ENCODE data around the gene AEN.

The AEN gene

GRCh38 chr15:88613074-88613944 lies 7.8 kb upstream of the AEN start:
- no peak for DNase-seq (ENCODE audit: low read depth, low spot score)

DNA sequence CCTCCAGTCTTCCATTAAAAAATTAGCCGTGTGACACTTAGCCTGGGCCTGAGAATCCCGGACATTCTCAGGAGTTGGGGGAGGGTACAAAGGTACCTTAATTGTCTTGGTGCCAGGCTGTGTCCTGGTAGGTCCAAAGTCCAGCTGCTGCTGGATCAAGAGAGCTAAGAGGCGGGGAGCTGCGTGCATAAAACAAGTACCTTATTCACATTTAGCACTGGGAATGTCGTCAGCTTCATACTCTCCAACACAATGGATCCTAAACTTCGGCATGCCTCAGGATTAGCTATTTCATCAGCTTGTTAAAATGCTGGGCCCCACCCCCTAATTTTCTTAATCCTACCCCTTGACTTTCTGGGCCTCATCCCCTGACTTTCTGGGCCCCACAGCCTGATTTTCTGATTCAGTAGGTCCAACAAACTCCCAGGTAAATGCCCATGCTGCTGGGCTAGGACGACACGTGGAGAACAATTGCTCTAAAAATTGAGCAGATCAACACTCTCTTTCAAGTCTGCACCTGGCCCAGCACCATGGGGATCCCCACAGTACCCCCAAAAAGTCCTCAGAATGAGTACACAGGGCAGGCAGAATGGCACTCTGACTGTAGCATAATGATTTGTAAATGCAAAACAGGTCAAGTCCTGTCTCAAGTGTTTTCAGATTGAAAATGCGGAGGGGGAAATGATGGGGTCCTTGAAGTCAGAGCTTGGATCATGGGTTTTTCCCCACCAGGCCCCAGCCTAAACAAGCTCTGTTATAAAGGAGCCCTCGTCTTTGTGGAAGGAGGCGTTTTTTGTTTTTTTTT lies 5.6 kb upstream of the AEN start:
- DNase-seq (ENCODE audit: low read depth, low spot score) = no peak

DNA sequence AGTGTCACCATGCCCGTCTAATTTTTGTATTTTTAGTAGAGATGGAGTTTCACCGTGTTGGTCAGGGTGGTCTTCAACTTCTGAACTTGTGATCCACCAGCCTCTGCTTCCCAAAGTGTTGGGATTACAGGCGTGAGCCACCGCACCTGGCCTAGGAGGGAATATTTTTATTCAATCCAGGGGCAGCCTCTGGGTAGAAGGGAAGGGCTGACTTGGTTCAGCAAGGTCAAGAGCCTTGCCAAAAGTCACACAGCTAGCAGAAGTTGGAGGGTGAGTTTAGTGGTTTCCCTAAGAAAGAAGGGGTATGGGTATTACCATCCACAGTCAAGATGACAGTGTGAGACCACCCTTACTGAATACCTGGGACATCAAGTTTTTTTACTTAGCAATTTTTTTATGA lies 4.9 kb upstream of the AEN start:
- DNase-seq (ENCODE audit: low read depth, low spot score) = no peak

- no peak for DNase-seq (ENCODE audit: low read depth, low spot score)
Observed at GRCh38 chr15:88617031-88617722, 4.0 kb upstream of the AEN start.

DNA sequence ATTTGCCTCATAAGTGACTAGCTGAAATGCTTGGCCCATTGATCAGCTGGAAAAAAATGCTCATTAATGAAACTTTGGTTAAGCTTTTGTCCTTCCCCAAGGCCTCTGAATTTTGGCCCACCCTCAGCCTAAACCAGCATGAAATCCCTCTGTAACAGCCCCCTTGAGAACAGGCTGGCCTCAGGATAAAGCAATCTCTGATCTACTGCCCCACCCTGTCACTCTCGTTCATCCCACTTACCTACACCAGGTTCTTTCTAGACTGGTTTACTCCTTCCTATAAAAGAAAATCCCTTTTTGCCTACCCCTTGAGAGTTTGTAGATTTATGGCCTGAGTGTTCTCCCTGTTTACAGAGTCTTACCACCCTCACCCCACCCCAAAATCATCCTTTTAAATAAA lies 3.4 kb upstream of the AEN start:
- DNase-seq (ENCODE audit: low read depth, low spot score) = no peak

DNA sequence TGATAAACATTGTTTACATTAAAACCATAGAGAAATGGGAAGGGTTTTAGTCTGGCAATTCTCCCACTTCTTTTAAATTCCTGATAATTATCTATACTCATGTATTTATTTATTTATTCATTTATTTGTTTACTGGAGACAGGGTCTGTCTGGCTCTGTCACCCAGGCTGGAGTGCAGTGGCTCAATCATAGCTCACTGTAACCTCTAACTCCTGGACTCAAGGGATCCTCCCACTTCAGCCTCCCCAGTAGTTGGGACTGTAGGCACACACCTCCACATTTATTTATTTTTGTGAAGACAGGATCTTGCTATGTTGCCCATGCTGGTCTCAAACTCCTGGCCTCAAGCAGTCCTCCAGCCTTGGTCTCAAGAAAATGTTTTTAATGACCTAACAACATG lies 2.5 kb upstream of the AEN start:
- no peak for DNase-seq (ENCODE audit: low read depth, low spot score)

- no peak for DNase-seq (ENCODE audit: low read depth, low spot score)
Observed at GRCh38 chr15:88619796-88620195, 1.3 kb upstream of the AEN start.

DNA sequence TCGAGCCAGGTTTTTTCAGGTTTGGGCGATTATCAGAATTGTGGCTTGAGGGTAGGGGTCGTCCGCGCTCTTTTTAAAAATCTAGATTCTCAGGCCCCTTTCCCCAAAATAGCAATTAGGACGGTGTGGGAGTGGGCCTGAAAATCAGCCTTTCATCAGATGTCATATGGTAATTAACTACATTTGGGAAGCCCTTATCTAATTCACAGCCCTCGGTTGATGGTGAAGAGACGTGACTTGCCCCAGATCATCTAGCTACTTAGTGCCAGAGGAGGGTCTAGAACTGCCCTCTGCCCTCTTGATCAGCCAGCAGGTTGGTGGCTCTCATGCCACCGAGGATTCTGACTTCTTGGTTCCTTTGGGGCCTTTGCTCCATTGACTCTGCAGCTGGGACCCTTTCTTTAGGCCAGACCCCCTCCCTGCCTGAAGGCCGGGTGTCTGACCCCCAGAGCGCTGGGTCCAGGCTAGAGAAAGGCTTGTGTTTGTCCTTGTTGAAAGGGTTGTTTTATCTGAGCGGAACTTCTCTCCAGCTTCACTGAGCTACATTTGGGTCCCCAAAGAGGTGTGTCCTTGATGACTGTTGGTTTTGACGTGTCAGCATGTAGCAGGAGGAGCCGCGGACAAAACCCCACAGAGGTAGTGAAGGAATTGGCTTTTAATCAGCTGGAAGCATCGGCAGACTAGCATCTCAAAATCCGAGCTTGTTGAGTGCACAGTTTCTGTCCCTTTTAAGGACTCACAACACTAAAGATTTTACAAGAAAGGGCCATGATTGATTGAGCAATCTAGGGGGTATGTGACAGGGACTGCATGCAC lies 857 bp downstream of the AEN start:
- DNase-seq (ENCODE audit: low read depth, low spot score) = no peak

- no peak for DNase-seq (ENCODE audit: low read depth, low spot score)
Observed at GRCh38 chr15:88622605-88622975, 1.4 kb downstream of the AEN start.

- DNase-seq (ENCODE audit: low read depth, low spot score) = no peak
Observed at GRCh38 chr15:88623061-88623460, 1.9 kb downstream of the AEN start.

DNA sequence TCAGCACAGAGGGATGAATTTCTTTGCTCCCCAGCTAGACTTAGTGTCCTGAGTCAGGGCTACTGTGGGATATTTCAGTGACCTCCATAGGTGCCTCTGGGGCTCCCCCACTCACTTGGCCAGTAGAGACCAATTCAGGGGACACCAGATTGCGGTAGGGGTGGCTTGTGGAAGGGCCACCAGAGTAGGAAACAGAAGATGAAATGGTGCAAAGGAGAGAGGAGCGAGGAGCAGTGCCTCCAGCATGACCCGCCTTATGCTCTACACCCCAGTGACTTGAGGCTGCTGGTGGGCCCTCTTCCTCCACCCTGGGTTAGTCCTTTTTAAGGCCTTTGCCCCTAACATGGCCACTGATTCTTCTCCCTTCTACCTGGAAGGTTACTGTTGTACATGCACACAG lies 2.5 kb downstream of the AEN start:
- DNase-seq (ENCODE audit: low read depth, low spot score) = no peak

DNA sequence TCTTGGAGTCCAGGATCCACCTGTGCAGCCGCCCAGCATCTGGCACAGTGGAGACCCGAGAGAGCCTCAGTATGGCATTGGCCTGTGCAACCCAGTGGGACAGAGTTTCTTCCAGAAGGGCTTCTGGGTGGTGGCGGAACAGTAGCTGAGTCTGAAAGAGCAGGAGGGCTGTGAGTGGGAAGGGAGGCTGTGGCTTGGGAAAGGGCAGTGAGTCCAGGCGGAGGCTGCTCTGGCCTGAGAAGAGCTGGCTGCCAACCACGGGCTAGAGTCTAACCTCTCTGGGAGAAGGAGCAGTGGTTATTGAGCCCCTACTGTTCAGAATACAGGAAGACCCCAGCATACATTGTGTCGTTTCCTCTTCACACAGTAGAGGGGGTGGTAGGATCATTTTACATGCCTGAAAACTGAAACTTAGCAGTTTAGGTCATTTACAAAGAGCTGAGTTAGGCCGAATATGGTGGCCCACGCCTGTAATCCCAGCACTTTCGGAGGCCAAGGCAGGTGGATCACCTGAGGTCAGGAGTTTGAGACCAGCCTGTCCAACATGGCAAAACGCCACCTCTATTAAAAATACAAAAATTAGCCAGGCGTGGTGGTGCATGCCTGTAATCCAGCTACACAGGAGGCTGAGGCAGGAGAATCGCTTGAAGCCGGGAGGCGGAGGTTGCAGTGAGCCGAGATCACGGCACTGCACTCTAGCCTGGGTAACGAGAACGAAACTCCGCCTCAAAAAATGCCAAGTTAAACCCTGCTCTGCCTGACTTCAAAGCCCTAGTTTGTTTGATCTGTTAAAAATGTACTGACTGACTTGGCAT lies 3.2 kb downstream of the AEN start:
- no peak for DNase-seq (ENCODE audit: low read depth, low spot score)

DNA sequence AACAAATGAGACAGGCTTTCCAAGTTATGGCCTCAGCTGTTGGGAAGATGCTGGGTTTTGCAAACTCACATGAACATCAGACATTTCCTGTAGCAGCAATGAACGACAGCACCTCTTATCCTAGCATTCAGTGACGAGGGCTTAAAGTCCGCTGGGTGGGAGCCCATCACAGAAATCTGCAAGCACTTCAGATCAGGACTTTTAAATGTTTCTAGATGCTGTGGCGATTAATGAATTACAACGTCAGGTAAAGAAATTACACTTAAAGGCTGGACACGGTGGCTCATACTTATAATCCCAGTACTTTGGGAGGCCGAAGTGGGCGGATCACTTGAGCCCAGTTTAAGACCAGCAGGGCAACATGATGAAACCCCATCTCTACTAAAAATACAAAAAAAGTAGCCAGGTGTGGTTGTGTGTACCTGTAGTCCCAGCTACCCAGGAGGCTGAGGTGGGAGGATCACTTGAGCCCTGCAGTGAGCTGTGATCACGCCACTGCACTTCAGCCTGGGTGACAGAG lies 3.9 kb downstream of the AEN start:
- no peak for DNase-seq (ENCODE audit: low read depth, low spot score)

DNA sequence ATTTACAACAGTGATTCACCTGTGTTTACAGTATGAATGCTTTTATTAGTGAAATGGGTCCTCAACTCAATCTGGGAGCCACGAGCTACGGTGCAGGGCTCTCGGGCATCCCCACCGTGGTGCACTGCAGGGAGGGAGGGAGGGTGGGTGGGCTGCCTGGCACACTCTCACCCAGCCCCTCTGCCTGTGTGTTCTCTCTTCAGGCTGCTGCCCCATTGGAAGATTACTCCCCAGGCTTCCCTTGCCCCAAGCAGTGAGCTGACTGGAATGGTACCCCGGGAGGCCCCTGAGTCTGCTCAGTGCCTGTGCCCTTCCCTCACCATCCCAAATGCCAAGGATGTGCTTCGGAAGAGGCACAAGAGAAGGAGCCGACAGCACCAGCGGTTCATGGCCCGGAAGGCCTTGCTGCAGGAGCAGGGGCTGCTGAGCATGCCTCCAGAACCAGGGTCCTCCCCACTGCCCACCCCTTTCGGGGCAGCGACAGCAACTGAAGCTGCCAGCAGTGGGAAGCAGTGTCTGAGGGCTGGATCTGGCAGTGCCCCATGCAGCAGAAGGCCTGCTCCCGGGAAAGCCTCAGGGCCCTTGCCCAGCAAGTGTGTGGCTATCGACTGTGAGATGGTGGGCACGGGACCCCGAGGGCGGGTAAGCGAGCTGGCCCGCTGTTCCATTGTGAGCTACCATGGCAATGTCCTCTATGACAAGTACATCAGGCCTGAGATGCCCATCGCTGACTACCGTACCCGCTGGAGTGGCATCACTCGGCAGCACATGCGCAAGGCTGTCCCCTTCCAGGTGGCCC lies 5.0 kb downstream of the AEN start:
- no peak for DNase-seq (ENCODE audit: low read depth, low spot score)

DNA sequence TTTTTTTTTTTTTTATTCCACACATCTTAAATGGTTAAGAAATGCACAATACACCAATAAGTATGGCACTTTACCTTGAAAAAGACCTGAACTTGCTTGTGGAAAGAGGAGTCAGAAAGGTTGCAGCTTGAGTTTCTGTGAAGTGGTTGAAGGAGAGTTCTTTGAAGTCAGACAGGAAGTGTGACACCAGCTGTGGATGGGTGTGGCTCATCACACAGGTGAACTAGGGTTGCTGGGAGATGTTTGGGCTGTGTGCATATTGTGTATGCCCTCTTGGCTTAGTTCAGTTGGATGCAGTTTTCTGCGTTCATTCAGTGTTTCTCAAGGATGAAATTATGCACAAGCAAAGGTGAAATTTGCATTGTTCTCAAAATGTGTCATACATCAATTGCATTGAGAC lies 6.3 kb downstream of the AEN start:
- DNase-seq (ENCODE audit: low read depth, low spot score) = peak; percentile 21

- no peak for DNase-seq (ENCODE audit: low read depth, low spot score)
Observed at GRCh38 chr15:88628018-88628654, 7.0 kb downstream of the AEN start.

GRCh38 chr15:88629071-88629470 lies 7.9 kb downstream of the AEN start:
- DNase-seq (ENCODE audit: low read depth, low spot score) = no peak

- DNase-seq (ENCODE audit: low read depth, low spot score) = no peak
Observed at GRCh38 chr15:88630141-88630721, 9.1 kb downstream of the AEN start.
